ENCODE data around the gene PSD2.

The PSD2 gene

GRCh38 chr5:139774980-139775661, 20.5 kb upstream of the PSD2 start:
- CTCF ChIA-PET = interaction anchor here (0.5 to 3.5 kb wide), 15 partner anchors 9 to 1246 kb away, joined by 3 to 41 read pairs (median 4); partner anchors contain the start of gene CXXC5
- POLR2A ChIA-PET (ENCODE audit: low non-redundant PET) = no interaction called here
- TF ChIP-seq CTCF (conservative IDR thresholded peaks at IDR 0.05; ENCODE audit: low read depth) = peak; percentile 90
- peak; percentile 71 for DNase-seq (ENCODE audit: low spot score)
- no peak overlapping the region for H3K27ac ChIP-seq

DNA sequence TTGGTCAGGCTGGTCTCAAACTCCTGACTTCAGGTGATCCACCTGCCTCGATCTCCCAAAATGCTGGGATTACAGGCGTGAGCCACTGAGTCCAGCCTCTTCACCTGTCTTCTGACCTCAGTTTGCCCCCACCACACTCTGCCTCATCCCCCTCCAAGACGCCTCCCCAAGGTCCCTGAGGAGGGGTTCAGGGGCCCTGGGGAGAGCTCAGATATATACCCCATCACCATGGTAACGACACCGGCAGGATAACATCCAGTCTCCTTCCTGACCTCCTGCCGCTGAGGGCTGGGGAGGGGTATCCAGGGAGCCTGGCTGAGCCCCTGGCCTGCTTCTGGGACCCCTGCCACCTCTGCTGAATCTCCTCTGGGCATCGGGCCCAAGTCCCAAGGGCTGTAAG, 19.7 kb upstream of the PSD2 start:
- ChIA-PET POLR2A (ENCODE audit: low non-redundant PET) (interaction anchor here (0.6 kb wide), 2 partner anchors 17 to 1196 kb away, joined by 3 to 7 read pairs; no protein-coding TSS in a partner anchor), CTCF (interaction anchor here (0.6 to 3.5 kb wide), 11 partner anchors 10 to 193 kb away, joined by 3 to 41 read pairs (median 4); no protein-coding TSS in a partner anchor)
- DNase-seq (ENCODE audit: low spot score) = no peak
- H3K27ac ChIP-seq = no peak overlapping the region
- TF ChIP-seq CTCF (conservative IDR thresholded peaks at IDR 0.05; ENCODE audit: low read depth) = no peak

GRCh38 chr5:139776861-139777260, 18.7 kb upstream of the PSD2 start:
- TF ChIP-seq CTCF (conservative IDR thresholded peaks at IDR 0.05; ENCODE audit: low read depth) = no peak
- DNase-seq (ENCODE audit: low spot score) = no peak
- H3K27ac ChIP-seq = no peak overlapping the region
- POLR2A ChIA-PET (ENCODE audit: low non-redundant PET) = no interaction called here
- CTCF ChIA-PET = interaction anchor here (2.4 to 3.5 kb wide), 3 partner anchors 10 to 192 kb away, joined by 13 to 41 read pairs (median 28); no protein-coding TSS in a partner anchor

DNA sequence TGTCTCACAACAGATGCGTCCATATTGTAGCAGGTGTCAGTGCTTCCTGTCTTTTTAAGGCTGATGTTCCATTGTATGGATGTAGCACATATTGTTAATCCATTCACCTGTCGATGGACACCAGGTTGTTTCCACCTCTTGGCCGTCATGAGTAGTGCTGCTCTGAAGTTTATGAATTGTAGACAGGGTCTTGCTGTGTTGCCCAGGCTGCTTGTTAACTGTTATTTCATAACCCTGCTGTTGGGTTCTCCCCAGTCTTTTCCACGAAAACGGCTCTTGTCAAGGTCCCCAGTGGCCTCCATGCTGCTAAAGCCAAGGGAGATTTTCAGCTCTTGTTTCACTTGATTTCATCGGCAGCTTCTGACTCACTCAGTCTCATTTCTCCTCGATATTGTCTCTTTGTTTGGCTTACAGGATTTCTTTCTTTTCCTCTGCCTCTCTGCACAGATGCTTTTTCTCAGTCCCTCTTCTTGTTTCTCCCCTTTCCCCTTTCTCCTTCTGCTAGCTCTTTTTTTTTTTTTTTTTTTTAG, 12.1 kb upstream of the PSD2 start:
- no peak overlapping the region for H3K27ac ChIP-seq
- ChIA-PET POLR2A (ENCODE audit: low non-redundant PET) (no interaction called here), CTCF (interaction anchor here (0.6 to 1.9 kb wide), 5 partner anchors 70 to 454 kb away, joined by 3 to 7 read pairs (median 4); no protein-coding TSS in a partner anchor)
- DNase-seq (ENCODE audit: low spot score) = no peak
- TF ChIP-seq CTCF (conservative IDR thresholded peaks at IDR 0.05; ENCODE audit: low read depth) = no peak

- ChIA-PET POLR2A (ENCODE audit: low non-redundant PET) (no interaction called here), CTCF (no interaction called here)
- no peak for DNase-seq (ENCODE audit: low spot score)
- no peak for TF ChIP-seq CTCF (conservative IDR thresholded peaks at IDR 0.05; ENCODE audit: low read depth)
- no peak overlapping the region for H3K27ac ChIP-seq
Measured at GRCh38 chr5:139784488-139784887, 11.1 kb upstream of the PSD2 start.

DNA sequence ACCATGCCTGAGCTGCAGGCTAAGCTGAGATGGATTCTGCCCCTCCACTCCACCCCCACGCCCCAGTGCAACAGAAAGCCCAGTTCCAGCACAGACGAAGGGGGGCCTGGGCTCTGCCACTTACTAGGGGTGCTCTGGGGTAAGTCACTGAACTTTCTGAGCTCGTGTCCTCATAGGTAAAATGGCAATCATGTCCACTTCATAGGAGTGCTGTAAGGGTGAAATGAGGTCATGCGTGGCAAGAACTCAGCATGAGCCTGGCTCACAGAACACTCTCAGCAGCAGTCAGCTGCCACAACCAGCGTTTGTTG, 8.4 kb upstream of the PSD2 start:
- CTCF ChIA-PET = interaction anchor here (0.6 to 10.0 kb wide), 42 partner anchors 8 to 572 kb away, joined by 3 to 323 read pairs (median 4); partner anchors contain the start of gene PSD2
- DNase-seq (ENCODE audit: low spot score) = no peak
- H3K27ac ChIP-seq = peak overlapping the region; percentile 57; the same call in 1 of the 2 replicates
- no peak for TF ChIP-seq CTCF (conservative IDR thresholded peaks at IDR 0.05; ENCODE audit: low read depth)
- POLR2A ChIA-PET (ENCODE audit: low non-redundant PET) = no interaction called here
